Adrenal gland (tissue), 5 donors: ENCODE data around the gene NR3C1.

ENCODE experiments used
- CTCF ChIP-seq, 6 experiments: fragments of 450-650 bp in 4 of 6; fragments of 200-600 bp in 2 of 6; sonication (generic) in 1 of 6; IDR thresholded peaks; 1 replicate in 5 of 6; 2 replicates in 1 of 6; pipeline versions ENCODE4 v1.5.1 to v1.8.0; 2016 to 2021; ENCODE audit warnings: antibody characterized with exemption in 6 of 6, mild to moderate bottlenecking in 2 of 6, moderate library complexity in 1 of 6
- POLR2A ChIP-seq, 2 donors: fragments of 450-650 bp; IDR thresholded peaks; one replicate each; pipeline ENCODE4 v1.6.1; 2017; ENCODE audit warnings: antibody characterized with exemption in 2 of 2, mild to moderate bottlenecking in 2 of 2, moderate library complexity in 1 of 2
- donor health status: DM: no; HTN: no; CAD: no.

- TF ChIP-seq CTCF (IDR thresholded peaks at IDR 0.05), result no peak
- no peak for TF ChIP-seq POLR2A (IDR thresholded peaks at IDR 0.05)
Observed at GRCh38 chr5:143347698-143348344, 55.7 kb downstream of the NR3C1 start.
